Measurements from ENCODE around the gene OBP2A. TPM values are rescaled to one million over a fixed set of nuclear protein-coding genes. Genes with fewer than 3 reads are reported as not detected.

The OBP2A gene
- total RNA-seq, 1 experiment from 2014 or later, result not detected

- H3K18ac ChIP-seq (ENCODE audit: insufficient read length, low read depth, low read length), result no peak overlapping the region
- no peak overlapping the region for H4K91ac ChIP-seq (ENCODE audit: insufficient read length, low read depth, low read length)
- 0 out of 2 replicates have a peak, but pooled peaks cover 2% of the 10 kb centered on the region for H3K4me1 ChIP-seq (ENCODE audit: insufficient read depth, low read length)
- H2BK5ac ChIP-seq (ENCODE audit: insufficient read length, low read length), result no peak overlapping the region
- no peak overlapping the region for H3K27ac ChIP-seq (ENCODE audit: insufficient read length, low read depth, low read length)
- H2BK12ac ChIP-seq (ENCODE audit: insufficient read length, low read depth, low read length), result no peak overlapping the region
- no peaks in the 10 kb centered on the region; a peak in 1 of 5 replicates for H3K9me3 Mint-ChIP-seq
- H3K27me3 ChIP-seq (ENCODE audit: insufficient read depth, low read length), result no peaks in the 10 kb centered on the region
- H3K9me3 ChIP-seq (ENCODE audit: control insufficient read depth, low read depth, low read length), result no peaks in the 10 kb centered on the region
- H3K79me2 ChIP-seq (ENCODE audit: insufficient read depth, low read length), result no peaks in the 10 kb centered on the region
- DNase-seq, result peak; percentile 23
- H3K79me1 ChIP-seq (ENCODE audit: insufficient read depth, low read depth, low read length, poor library complexity, severe bottlenecking), result no peaks in the 10 kb centered on the region
- H2AK5ac ChIP-seq (ENCODE audit: insufficient read length, low read length), result no peak overlapping the region
- H3K9ac ChIP-seq (ENCODE audit: extremely low read depth, insufficient read length, low read length), result no peak overlapping the region
- H4K8ac ChIP-seq (replicated peaks; ENCODE audit: insufficient read length, low read depth, low read length), result no peak overlapping the region
- H4K20me1 ChIP-seq (ENCODE audit: control insufficient read depth, insufficient read depth, insufficient read length), result no peaks in the 10 kb centered on the region
- no peaks in the 10 kb centered on the region for H3K23me2 ChIP-seq (ENCODE audit: insufficient read length, low read depth, low read length, poor library complexity, severe bottlenecking)
- H3K4me3 Mint-ChIP-seq, result no peak overlapping the region
- TF ChIP-seq CTCF (conservative IDR thresholded peaks at IDR 0.05), result no peak
- peaks cover 6 to 19% (median 18%) of the 10 kb centered on the region in 3 experiments; a peak in 6 of 7 replicates for H3K36me3 Mint-ChIP-seq (ENCODE audit: insufficient read depth in 1 of 3, low read depth in 3 of 3)
- no peak overlapping the region for H2BK120ac ChIP-seq (ENCODE audit: low read depth, low read length, poor library complexity, severe bottlenecking)
- no peak overlapping the region for H3K23ac ChIP-seq (ENCODE audit: insufficient read length, low read depth, low read length)
- H3K27ac Mint-ChIP-seq, result no peak overlapping the region; a peak in 2 of 7 replicates
- no peak overlapping the region for H3K4ac ChIP-seq (ENCODE audit: low read depth, low read length)
- H2AFZ ChIP-seq (ENCODE audit: low read length), result no peak overlapping the region
- H3K27me3 Mint-ChIP-seq (ENCODE audit: low read depth), result no peaks in the 10 kb centered on the region
- H3K14ac ChIP-seq (ENCODE audit: insufficient read depth, low read length), result no peak overlapping the region
- no peak overlapping the region for H3K4me2 ChIP-seq (ENCODE audit: insufficient read depth, insufficient read length, low read length)
- no peak overlapping the region for H3K56ac ChIP-seq (ENCODE audit: insufficient read length, low read depth, low read length)
- no peak overlapping the region for H4K5ac ChIP-seq (ENCODE audit: insufficient read length, low read depth, low read length)
- peaks cover 5 to 11% of the 10 kb centered on the region in 2 experiments; a peak in 1 of 4 replicates for H3K4me1 Mint-ChIP-seq
- no peak overlapping the region for H2BK20ac ChIP-seq (ENCODE audit: low read depth, low read length, poor library complexity, severe bottlenecking)
- no CpG with 5 or more reads among the region's 9 CpGs for WGBS (ENCODE audit: extremely low coverage, insufficient read length, low lambda C conversion rate)
- no peak overlapping the region for H2BK15ac ChIP-seq (ENCODE audit: low read depth, low read length)
- H3T11ph ChIP-seq (ENCODE audit: low read length), result no peak overlapping the region
Observed at GRCh38 chr9:135508211-135508820, 37.6 kb upstream of the OBP2A start.
